NOMO-1 treated with dmso at 0.1 percent for 144 hours (cell line): Measurements from ENCODE around the gene CDK18.
"Not testable (repeated sequence)": the region's sequence is repeated elsewhere in the genome, so short reads cannot be mapped to it uniquely, and the experiment has no call there.

Experiments used
- DNase-seq: peaks from one replicate; lab custom pipeline; 2025; ENCODE audit not compliant: unreplicated experiment; lab: John Stamatoyannopoulos, UW

The CDK18 gene

DNA sequence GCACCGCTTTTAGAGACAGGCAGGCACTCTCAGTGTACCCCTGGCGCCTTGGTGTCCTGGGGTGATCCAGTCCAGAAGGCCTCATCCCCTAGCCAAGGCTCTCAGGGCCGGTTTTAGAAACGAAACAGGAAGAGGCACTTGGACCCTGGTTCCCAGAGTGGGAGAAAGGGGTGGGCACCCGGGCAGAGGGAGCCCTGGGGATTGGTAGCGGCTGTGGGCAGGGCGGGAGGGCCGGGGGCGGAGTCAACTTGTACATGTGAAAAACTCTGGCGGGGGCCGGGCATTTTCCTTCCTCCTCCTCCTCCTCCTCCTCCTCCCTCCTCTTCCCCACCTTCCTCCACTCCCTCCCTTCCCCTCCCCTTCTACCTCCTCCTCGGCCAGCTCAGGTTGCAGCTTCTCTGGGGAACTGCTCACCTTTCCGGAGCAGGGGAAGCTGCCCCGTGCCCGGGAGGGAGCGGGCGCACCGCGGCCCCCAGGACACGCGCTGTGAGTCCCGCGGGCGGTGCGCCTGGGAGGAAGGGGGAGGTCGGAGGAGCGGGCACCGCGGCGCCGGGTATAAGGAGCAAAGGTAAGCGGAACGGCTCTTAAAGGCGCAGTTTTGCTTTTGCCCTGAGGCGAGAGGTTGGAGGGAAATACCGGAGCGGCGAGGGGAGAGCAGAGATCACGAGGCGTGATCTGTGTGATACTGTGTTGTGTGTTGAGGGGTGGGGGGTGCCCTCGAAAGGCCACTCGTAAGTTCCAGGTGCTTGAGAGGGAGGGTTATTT, at the start of gene CDK18:
Gene CDK18, plus strand, starts transcription at position 359 of the 765 bp plus-strand sequence. CDS start 18,499 bp downstream, outside the sequence.
- peak; percentile 90 for DNase-seq

GRCh38 chr1:205454903-205455335, 49.5 kb upstream of the CDK18 start:
- no peak for DNase-seq

DNA sequence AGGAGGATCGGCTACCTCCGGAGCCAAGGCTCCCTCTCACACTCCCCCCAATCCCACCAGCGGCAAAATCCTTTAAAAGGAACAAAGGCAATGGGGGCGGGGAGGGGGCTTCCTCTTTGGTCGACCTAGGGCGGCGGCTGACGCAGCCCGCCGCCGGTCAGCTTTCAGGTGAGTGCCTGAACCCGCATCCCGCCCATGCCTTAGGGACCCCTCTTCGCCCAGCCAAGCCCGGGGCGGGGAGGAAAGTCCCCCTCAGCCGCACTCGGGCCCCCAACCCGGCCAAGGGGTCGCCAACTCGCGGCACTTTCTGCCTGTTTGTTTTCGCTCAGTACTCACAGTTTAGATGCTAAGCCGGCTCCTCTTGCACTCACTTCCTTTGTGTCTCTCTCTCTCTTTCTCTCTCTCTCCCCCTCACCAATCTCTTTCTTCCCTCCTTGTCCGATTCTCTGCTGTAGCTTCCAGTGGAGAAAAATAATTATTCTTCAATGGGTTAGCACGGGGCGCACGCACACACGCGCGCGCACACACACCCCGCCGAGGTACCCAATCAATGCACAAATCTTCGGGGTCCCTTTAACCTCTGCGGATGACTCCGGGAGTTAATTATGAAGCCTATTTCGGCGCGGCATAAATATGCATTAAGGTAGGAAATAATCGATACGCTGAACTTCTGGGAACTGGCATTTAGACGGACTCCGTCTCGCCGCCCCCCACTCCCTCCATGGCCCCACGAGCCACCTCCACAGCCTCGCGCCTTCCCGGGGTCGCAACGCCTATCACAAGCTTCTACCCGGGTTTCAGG, 48.7 kb upstream of the CDK18 start, which contains the start of gene BLACAT1:
Gene BLACAT1, minus strand, starts transcription at position 465 of the 802 bp plus-strand sequence.
- no peak for DNase-seq

GRCh38 chr1:205456383-205456867, 48.0 kb upstream of the CDK18 start:
- no peak for DNase-seq

DNA sequence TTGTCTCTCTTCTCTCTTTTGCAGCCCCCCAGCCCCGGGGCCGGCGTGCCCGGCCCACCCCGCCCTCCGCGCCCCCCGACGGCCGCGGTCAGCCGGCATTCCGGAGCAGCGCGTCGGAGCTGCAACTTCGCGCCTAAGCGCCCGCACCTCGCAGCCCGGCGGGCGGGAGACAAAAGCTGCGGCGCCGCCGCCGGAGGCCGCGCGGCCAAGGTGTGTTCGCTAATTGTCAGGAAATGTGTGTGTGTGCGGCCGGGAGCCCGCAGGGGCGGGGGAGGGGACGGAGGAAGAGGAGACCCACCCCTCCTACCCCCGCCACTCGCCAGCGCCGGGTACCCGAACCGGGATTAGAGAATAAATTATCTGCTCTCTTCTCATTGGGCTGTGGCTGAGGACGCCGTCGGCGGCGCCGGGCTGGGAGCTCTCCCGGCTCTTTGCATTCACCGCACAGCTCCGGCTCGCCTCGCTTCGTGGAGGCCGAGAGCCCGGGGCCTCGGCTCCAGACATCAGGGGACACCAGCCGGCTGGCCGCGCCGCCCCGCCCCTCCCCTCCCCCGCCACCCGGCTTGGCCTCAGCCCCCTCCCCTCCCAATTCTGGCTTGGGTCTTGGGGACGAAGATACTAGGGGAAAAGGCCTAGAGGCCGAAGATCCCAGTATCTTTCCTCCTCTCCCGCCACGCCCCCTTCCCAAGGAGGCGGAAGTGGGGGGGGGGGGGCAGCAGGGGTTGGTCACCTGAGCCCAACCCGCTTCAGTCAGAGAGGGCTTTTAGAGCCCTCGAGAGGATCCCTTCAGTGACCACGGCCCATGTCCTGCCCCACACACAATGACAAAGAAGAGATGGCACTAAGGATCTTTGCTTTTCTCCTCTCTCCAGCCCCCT, 47.4 kb upstream of the CDK18 start:
- DNase-seq = no peak

DNA sequence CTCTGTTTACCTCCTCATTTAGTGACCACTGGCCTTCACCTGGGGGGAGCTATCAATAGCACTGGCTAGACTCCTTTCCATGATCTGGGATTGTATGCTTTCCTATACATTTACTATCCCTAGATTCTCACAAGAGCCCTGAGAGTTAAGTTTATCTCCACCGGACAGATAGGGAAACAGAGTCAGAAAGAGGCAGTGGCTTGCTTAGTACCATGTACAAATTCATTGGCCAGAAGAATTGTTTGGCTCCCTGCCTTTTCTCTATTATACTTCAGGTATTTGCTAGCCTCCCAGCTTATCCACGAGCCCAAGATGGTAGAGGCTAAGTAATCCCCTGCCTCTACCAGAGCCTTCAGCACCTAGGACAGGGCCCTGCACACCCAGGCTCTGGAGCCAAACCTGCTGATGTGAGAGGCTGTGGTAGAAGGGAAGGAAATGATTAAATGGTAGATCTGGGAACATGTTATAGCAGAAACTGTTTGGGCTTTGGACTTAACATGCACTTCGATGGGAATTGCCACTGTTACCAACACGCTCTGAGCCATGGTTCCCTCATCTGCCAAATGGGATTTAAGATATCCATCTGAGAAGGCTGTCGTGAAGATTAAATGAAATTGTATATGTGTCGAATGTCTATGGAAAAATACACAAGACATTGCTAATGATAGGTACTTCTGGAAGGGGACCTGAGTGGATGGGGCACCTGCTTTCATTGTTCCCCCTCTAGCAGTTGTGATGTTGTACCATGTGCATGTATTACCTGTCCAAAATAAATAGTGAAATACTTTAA, 45.5 kb upstream of the CDK18 start:
- DNase-seq = no peak

GRCh38 chr1:205465392-205465791, 39.1 kb upstream of the CDK18 start:
- DNase-seq = no peak

DNA sequence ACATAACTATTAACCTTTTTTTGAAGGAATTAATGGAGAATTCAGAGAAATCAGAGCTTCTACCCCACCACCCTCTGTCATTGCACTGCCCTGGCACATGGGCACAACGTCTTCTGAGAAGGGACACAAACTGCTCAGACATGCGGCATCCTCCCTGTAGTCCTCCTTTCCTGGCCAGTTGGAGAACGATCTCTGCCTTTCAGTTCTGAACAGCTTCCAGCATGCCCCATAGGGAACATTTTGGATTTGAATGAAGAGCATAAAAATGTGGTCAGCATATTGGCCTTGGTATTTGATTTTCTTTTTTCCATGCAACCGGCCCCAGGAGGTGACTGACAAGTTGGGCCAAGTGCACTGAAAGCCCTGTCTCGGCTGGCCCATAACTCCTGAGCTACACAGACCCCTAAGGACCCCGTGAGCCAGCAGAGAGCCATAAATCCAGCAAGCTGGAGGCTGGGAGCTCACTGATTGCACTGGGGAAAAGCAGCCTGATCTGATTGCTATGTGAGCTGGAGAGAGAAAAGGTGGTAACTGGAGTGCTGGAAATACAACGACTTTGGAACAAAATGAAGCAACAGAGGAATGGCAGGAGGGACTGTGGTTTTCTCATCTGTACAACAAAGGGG, 37.8 kb upstream of the CDK18 start:
- no peak for DNase-seq

GRCh38 chr1:205470131-205470530, 34.3 kb upstream of the CDK18 start:
- DNase-seq = no peak

- DNase-seq = no peak
These were observed 31.6 kb upstream of the CDK18 start for GRCh38 chr1:205472737-205473441.

- no peak for DNase-seq
These were observed 31.0 kb upstream of the CDK18 start for GRCh38 chr1:205473475-205473874.

DNA sequence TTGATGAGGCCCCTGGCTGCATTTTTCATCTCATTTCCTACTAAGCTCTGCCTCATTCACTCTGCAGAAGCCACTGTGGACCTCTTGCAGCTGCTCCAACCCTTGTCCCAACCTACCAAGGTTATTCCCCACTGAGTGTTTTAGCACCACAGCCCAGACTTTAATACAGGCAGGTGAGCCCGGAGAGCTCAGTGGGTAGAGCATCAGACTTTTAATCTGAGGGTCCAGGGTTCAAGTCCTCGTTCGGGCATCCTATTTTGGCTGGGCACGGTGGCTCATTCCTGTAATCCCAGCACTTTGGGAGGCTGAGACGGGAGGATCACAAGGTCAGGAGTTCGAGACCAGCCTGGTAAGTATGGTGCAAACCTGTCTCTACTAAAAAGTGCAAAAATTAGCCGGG, 30.5 kb upstream of the CDK18 start:
- no peak for DNase-seq

- DNase-seq = no peak
These were observed 29.9 kb upstream of the CDK18 start for GRCh38 chr1:205474571-205474970.

GRCh38 chr1:205475855-205476254, 28.6 kb upstream of the CDK18 start:
- DNase-seq = no peak

DNA sequence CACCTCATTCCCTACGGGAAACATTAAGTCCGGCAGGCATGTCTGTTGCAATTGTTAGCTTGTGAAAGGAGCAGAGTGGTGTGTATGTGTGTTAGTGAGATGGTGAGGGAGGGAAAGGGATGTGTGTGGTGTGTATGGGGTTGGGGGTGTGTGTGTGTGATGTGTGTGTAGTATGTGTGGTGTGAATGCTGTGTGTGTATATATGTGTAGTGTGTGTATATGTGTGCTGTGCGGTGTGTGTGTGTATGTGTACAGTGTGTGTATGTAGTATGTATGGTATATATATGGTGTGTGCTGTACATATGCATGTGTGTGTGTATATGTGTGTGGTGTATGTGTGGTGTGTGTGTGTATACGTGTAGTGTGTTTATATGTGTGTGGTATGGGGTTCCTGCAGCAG, 27.8 kb upstream of the CDK18 start:
- DNase-seq = no peak

DNA sequence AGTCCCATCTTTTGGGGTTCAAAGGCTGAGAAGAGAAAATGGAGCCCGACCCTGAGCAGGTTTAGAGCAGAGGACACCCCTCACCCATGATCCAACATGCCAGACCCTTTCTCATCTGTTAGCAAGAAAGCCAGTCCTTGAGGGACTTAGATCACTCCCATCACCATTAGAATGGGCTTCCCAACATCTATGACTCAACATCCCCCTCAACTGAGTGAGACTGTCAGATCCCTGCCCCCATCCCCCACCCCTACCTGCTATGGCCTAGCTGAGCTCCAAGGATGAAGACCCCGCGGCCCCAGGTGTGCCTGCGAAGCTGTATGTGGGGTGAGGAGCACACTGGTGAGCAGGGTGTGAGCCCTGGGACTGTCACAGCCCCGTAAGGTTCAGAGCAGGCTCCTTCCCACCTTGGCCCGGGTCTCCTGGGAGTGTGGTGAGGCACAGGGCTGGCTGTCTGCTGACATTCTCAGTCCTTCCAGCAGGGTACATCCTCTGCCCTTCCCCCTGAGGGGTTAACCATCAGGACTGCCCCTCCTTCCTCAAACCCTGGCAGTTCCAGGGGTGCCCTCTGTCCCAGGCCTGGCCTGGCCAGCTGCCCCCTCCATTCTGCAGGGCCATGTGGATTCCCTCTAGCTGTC, 27.2 kb upstream of the CDK18 start:
- DNase-seq = no peak

GRCh38 chr1:205477759-205478247, 26.7 kb upstream of the CDK18 start:
- no peak for DNase-seq

DNA sequence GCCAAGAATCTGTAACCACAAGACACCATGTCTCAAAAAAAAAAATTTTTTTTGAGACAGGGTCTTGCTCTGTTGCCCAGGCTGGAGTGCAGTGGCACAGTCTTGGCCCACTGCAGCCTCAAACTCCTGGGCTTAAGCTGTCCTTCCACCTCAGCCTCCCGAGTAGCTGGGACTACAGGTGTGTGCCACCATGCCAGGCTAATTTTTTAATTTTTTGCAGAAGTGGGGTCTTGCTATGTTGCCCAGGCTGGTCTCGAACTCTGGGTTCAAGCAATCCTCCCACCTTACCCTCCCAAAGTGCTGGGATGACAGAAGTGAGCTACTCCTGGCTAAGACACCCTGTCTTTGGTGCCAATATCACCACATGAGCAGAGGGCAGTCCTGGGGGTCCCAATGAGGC, 25.5 kb upstream of the CDK18 start:
- DNase-seq = not testable (repeated sequence)
